Activated T-helper 2 cell treated with anti-CD3 and anti-CD28 coated beads, Interferon-gamma antibody, Interleukin-2, Interleukin-4, amounts not matched to agents 10 μg/mL and 5 μg/mL and 100 μg/mL, durations not matched to agents 14 hours and 24 hours and 36 hours (primary cell): ENCODE results near the gene HMMR. TPM values are rescaled to one million over a fixed set of nuclear protein-coding genes. Genes with fewer than 3 reads are reported as not detected.
"Not testable (repeated sequence)": the region's sequence is repeated elsewhere in the genome, so short reads cannot be mapped to it uniquely, and the experiment has no call there.

Experiments used
- DNase-seq: peaks from one replicate; pipeline ENCODE4 v3.0.0; 2021; ENCODE audit warnings: low spot score
- H3K27ac Mint-ChIP-seq: one replicate; pipeline ENCODE4 v1.8.0; 2021; ENCODE audit warnings: mixed read lengths
- H3K27me3 Mint-ChIP-seq: one replicate; pipeline ENCODE4 v1.8.0; 2021; ENCODE audit warnings: low read depth, mixed read lengths
- H3K36me3 Mint-ChIP-seq: one replicate; pipeline ENCODE4 v1.8.0; 2021; ENCODE audit warnings: low read depth, mixed read lengths
- H3K4me1 Mint-ChIP-seq: one replicate; pipeline ENCODE4 v1.8.0; 2021; ENCODE audit warnings: low read depth, mixed read lengths
- H3K4me3 Mint-ChIP-seq: one replicate; pipeline ENCODE4 v1.8.0; 2021; ENCODE audit warnings: low read depth, mild to moderate bottlenecking, moderate library complexity, mixed read lengths
- H3K9me3 Mint-ChIP-seq: one replicate; pipeline ENCODE4 v1.8.0; 2021; ENCODE audit warnings: mixed read lengths
- intact Hi-C: fragments of 100-400 bp; cut with micrococcal nuclease; formaldehyde crosslinking; loops from one replicate; pipeline ENCODE4 v1.15.1; 2023
- total RNA-seq: library from RNA; stranded (reverse); gene quantifications from 2 replicates; pipeline ENCODE4 v1.2.3, GENCODE V29; 2022

The HMMR gene
- total RNA-seq = 39.3 and 40.3 TPM in 2 replicates

- intact Hi-C loops = loop anchor here (1.0 kb wide), 2 partner anchors 23 to 45 kb away; partner anchors contain the start of genes CCNG1 and MAT2B
- H3K4me1 Mint-ChIP-seq = peaks cover 44% of the 10 kb centered on the region
- peak within 1 kb of the TSS; percentile 99 for H3K27ac Mint-ChIP-seq
- no peak for DNase-seq
- H3K27me3 Mint-ChIP-seq = no peaks in the 10 kb centered on the region
- peak within 1 kb of the TSS; percentile 95 for H3K4me3 Mint-ChIP-seq
- H3K9me3 Mint-ChIP-seq = no peaks in the 10 kb centered on the region
- peaks cover 39% of the 10 kb centered on the region for H3K36me3 Mint-ChIP-seq
Observed at GRCh38 chr5:163460562-163461171, at the start of gene HMMR. TSS of gene HMMR (plus strand) at chr5:163460632. CDS start at chr5:163460693, 61 bp downstream.

GRCh38 chr5:163415673-163416072 lies 44.8 kb upstream of the HMMR start:
- H3K9me3 Mint-ChIP-seq, DNase-seq, intact Hi-C loops, H3K27ac Mint-ChIP-seq, H3K4me1 Mint-ChIP-seq, H3K36me3 Mint-ChIP-seq, H3K4me3 Mint-ChIP-seq: not testable (repeated sequence)
- H3K27me3 Mint-ChIP-seq = peaks cover 31% of the 10 kb centered on the region

- H3K4me1 Mint-ChIP-seq = peaks cover 6% of the 10 kb centered on the region
- intact Hi-C loops = no loop called here
Observed at GRCh38 chr5:163424836-163425235, 35.6 kb upstream of the HMMR start.

GRCh38 chr5:163426128-163426527 lies 34.3 kb upstream of the HMMR start:
- H3K4me3 Mint-ChIP-seq, H3K36me3 Mint-ChIP-seq, H3K9me3 Mint-ChIP-seq, intact Hi-C loops, DNase-seq, H3K4me1 Mint-ChIP-seq, H3K27ac Mint-ChIP-seq: not testable (repeated sequence)
- H3K27me3 Mint-ChIP-seq = peaks cover 15% of the 10 kb centered on the region

More at GRCh38 chr5:163424836-163425235, 35.6 kb upstream of the HMMR start:
- Mint-ChIP-seq H3K9me3 (no peaks in the 10 kb centered on the region), H3K4me3 (no peak overlapping the region), H3K27ac (no peak overlapping the region), H3K36me3 (no peaks in the 10 kb centered on the region), H3K27me3 (peaks cover 16% of the 10 kb centered on the region)
- DNase-seq = no peak

- H3K4me3 Mint-ChIP-seq = no peak overlapping the region
- no peaks in the 10 kb centered on the region for H3K9me3 Mint-ChIP-seq
- H3K27ac Mint-ChIP-seq = no peak overlapping the region
- H3K27me3 Mint-ChIP-seq = peaks cover 19% of the 10 kb centered on the region
- peaks cover 16% of the 10 kb centered on the region for H3K4me1 Mint-ChIP-seq
- DNase-seq = no peak
- peaks cover 3% of the 10 kb centered on the region for H3K36me3 Mint-ChIP-seq
- intact Hi-C loops = no loop called here
Observed at GRCh38 chr5:163432544-163432943, 27.9 kb upstream of the HMMR start.

- H3K27ac Mint-ChIP-seq = no peak overlapping the region
- intact Hi-C loops = no loop called here
- no peaks in the 10 kb centered on the region for H3K9me3 Mint-ChIP-seq
- peaks cover 16% of the 10 kb centered on the region for H3K4me1 Mint-ChIP-seq
- DNase-seq = no peak
- H3K36me3 Mint-ChIP-seq = peaks cover 7% of the 10 kb centered on the region
- no peak overlapping the region for H3K4me3 Mint-ChIP-seq
- peaks cover 15% of the 10 kb centered on the region for H3K27me3 Mint-ChIP-seq
Observed at GRCh38 chr5:163433271-163433670, 27.2 kb upstream of the HMMR start.

- H3K9me3 Mint-ChIP-seq = no peaks in the 10 kb centered on the region
- DNase-seq = no peak
- no peak overlapping the region for H3K27ac Mint-ChIP-seq
- peaks cover 14% of the 10 kb centered on the region for H3K27me3 Mint-ChIP-seq
- H3K36me3 Mint-ChIP-seq = peaks cover 16% of the 10 kb centered on the region
- no peak overlapping the region for H3K4me3 Mint-ChIP-seq
- intact Hi-C loops = no loop called here
- peaks cover 22% of the 10 kb centered on the region for H3K4me1 Mint-ChIP-seq
Observed at GRCh38 chr5:163434401-163434866, 26.0 kb upstream of the HMMR start.

- no peaks in the 10 kb centered on the region for H3K9me3 Mint-ChIP-seq
- DNase-seq = no peak
- H3K27me3 Mint-ChIP-seq = peaks cover 14% of the 10 kb centered on the region
- H3K36me3 Mint-ChIP-seq = peaks cover 33% of the 10 kb centered on the region
- H3K27ac Mint-ChIP-seq = peak overlapping the region; percentile 77
- peaks cover 38% of the 10 kb centered on the region for H3K4me1 Mint-ChIP-seq
- intact Hi-C loops = no loop called here
- H3K4me3 Mint-ChIP-seq = peak overlapping the region; percentile 92
Observed at GRCh38 chr5:163436515-163436914, 23.9 kb upstream of the HMMR start.

- no peak for DNase-seq
- Mint-ChIP-seq H3K36me3 (peaks cover 35% of the 10 kb centered on the region), H3K27me3 (peaks cover 10% of the 10 kb centered on the region), H3K27ac (peak overlapping the region; percentile 77), H3K9me3 (no peaks in the 10 kb centered on the region), H3K4me3 (peak overlapping the region; percentile 92), H3K4me1 (peaks cover 38% of the 10 kb centered on the region)
- intact Hi-C loops = loop anchor here (1.0 kb wide), 2 partner anchors 23 to 67 kb away; partner anchors contain the start of genes HMMR and NUDCD2
Observed at GRCh38 chr5:163437011-163437308, 23.5 kb upstream of the HMMR start.

- Mint-ChIP-seq H3K27me3 (peaks cover 6% of the 10 kb centered on the region), H3K4me1 (peaks cover 43% of the 10 kb centered on the region), H3K27ac (peak within 1 kb of the TSS; percentile 77), H3K9me3 (no peaks in the 10 kb centered on the region), H3K4me3 (peak within 1 kb of the TSS; percentile 92), H3K36me3 (peaks cover 41% of the 10 kb centered on the region)
- intact Hi-C loops = loop anchor here (1.0 kb wide), 2 partner anchors 23 to 67 kb away; partner anchors contain the start of genes HMMR and NUDCD2
- DNase-seq = peak; percentile 89
Observed at GRCh38 chr5:163437309-163438182, 22.9 kb upstream of the HMMR start, which contains the start of gene CCNG1. TSS of gene CCNG1 (plus strand) at chr5:163437595. CDS start at chr5:163439257, 1,662 bp downstream.

- no peak for DNase-seq
- intact Hi-C loops = no loop called here
- Mint-ChIP-seq H3K4me3 (peak overlapping the region; percentile 92), H3K36me3 (peaks cover 49% of the 10 kb centered on the region), H3K4me1 (peaks cover 45% of the 10 kb centered on the region), H3K27me3 (no peaks in the 10 kb centered on the region), H3K27ac (peak overlapping the region; percentile 77), H3K9me3 (no peaks in the 10 kb centered on the region)
Observed at GRCh38 chr5:163439092-163439425, 21.4 kb upstream of the HMMR start.

- peak overlapping the region; percentile 19 for H3K27ac Mint-ChIP-seq
- no peaks in the 10 kb centered on the region for H3K27me3 Mint-ChIP-seq
- H3K4me3 Mint-ChIP-seq = no peak overlapping the region
- DNase-seq = no peak
- H3K4me1 Mint-ChIP-seq = peaks cover 44% of the 10 kb centered on the region
- no peaks in the 10 kb centered on the region for H3K9me3 Mint-ChIP-seq
- peaks cover 65% of the 10 kb centered on the region for H3K36me3 Mint-ChIP-seq
- intact Hi-C loops = no loop called here
Observed at GRCh38 chr5:163440954-163441353, 19.5 kb upstream of the HMMR start.

- H3K36me3 Mint-ChIP-seq = peaks cover 81% of the 10 kb centered on the region
- H3K27ac Mint-ChIP-seq = no peak overlapping the region
- H3K4me1 Mint-ChIP-seq = peaks cover 30% of the 10 kb centered on the region
- DNase-seq = no peak
- intact Hi-C loops = no loop called here
- no peaks in the 10 kb centered on the region for H3K9me3 Mint-ChIP-seq
- no peaks in the 10 kb centered on the region for H3K27me3 Mint-ChIP-seq
- H3K4me3 Mint-ChIP-seq = no peak overlapping the region
Observed at GRCh38 chr5:163444526-163444925, 15.9 kb upstream of the HMMR start.
